Keratinocyte (primary cell): ENCODE results near the gene NUBP2. TPM values are rescaled to one million over a fixed set of nuclear protein-coding genes. Genes with fewer than 3 reads are reported as not detected.

Experiments
- DNase-seq: peaks from one replicate; pipeline ENCODE4 v3.0.0-alpha.2; 2011; ENCODE audit warnings: low read depth, missing footprints, low spot score
- FAIRE-seq: peaks from 2 replicates; lab custom pipeline; 2011; peaks lifted over from hg19 to GRCh38; lab: Jason Lieb, UNC
- H2AFZ ChIP-seq: 2 replicates; pipeline ENCODE4 v1.6.0; 2012; ENCODE audit warnings: low read length, control low read depth, inconsistent platforms; ENCODE audit not compliant: control insufficient read depth
- H3K27ac ChIP-seq: 2 replicates; pipeline ENCODE4 v1.5.1; 2011; ENCODE audit warnings: low read length; ENCODE audit not compliant: control insufficient read depth, insufficient read depth
- H3K27me3 ChIP-seq: 3 replicates; pipeline ENCODE4 v1.6.0; 2011; ENCODE audit warnings: low read length; ENCODE audit not compliant: control insufficient read depth, insufficient read depth; ENCODE audit errors: extremely low read depth
- H3K36me3 ChIP-seq, 2 experiments: 2 replicates in 1 of 2; 3 replicates in 1 of 2; pipeline ENCODE4 v1.5.1; 2011; ENCODE audit warnings: low read length in 2 of 2, mild to moderate bottlenecking in 1 of 2; ENCODE audit not compliant: control insufficient read depth in 2 of 2, insufficient read depth in 2 of 2; ENCODE audit errors: extremely low read depth in 1 of 2
- H3K4me1 ChIP-seq: 3 replicates; pipeline ENCODE4 v1.5.1; 2011; ENCODE audit warnings: low read length; ENCODE audit not compliant: control insufficient read depth, insufficient read depth; ENCODE audit errors: extremely low read depth
- H3K4me2 ChIP-seq: 3 replicates; pipeline ENCODE4 v1.6.0; 2011; ENCODE audit warnings: low read depth, low read length; ENCODE audit not compliant: control insufficient read depth, insufficient read depth; ENCODE audit errors: extremely low read depth
- H3K4me3 ChIP-seq, 3 experiments: fragments of 200-600 bp in 1 of 3; sonication (generic) in 1 of 3; 2 replicates in 2 of 3; 3 replicates in 1 of 3; pipeline ENCODE4 v1.5.1; 2011 to 2016; ENCODE audit warnings: low read length in 3 of 3, mild to moderate bottlenecking in 3 of 3, control low read depth in 2 of 3, inconsistent platforms in 1 of 3, low read depth in 1 of 3, mixed read lengths in 1 of 3, mixed run types in 1 of 3, moderate library complexity in 1 of 3; ENCODE audit not compliant: control insufficient read depth in 2 of 3, insufficient read depth in 2 of 3; ENCODE audit errors: extremely low read depth in 1 of 3
- H3K79me2 ChIP-seq: 2 replicates; pipeline ENCODE4 v1.6.0; 2012; ENCODE audit warnings: low read length; ENCODE audit not compliant: control insufficient read depth, insufficient read depth
- H3K9ac ChIP-seq: 3 replicates; pipeline ENCODE4 v1.6.0; 2011; ENCODE audit warnings: low read length; ENCODE audit not compliant: control insufficient read depth, insufficient read depth; ENCODE audit errors: extremely low read depth
- H3K9me1 ChIP-seq: 3 replicates; pipeline ENCODE4 v1.6.0; 2011; ENCODE audit warnings: low read length; ENCODE audit not compliant: control insufficient read depth, insufficient read depth; ENCODE audit errors: extremely low read depth
- H3K9me3 ChIP-seq: 2 replicates; pipeline ENCODE4 v1.5.1; 2012; ENCODE audit warnings: low read depth, low read length; ENCODE audit not compliant: control insufficient read depth
- H4K20me1 ChIP-seq: 3 replicates; pipeline ENCODE4 v1.6.0; 2011; ENCODE audit warnings: low read length; ENCODE audit not compliant: control insufficient read depth, insufficient read depth; ENCODE audit errors: extremely low read depth
- EZH2 ChIP-seq: IDR thresholded peaks from one replicate; pipeline ENCODE4 v1.6.1; 2012; ENCODE audit warnings: inconsistent platforms, mild to moderate bottlenecking, low read length, moderate library complexity
- dilution Hi-C: fragments of 300-500 bp; cut with MboI; formaldehyde crosslinking; loops from one replicate; pipeline ENCODE4 v1.7.0; 2020; ENCODE audit warnings: low sequenced_read_pairs; ENCODE audit not compliant: extremely low pct_ligation_motif_present
- polyA plus RNA-seq, 5 experiments: library from polyadenylated mRNA; depleted of rRNA in 3 of 5; stranded (reverse) in 3 of 5; stranded (forward) in 1 of 5; unstranded in 1 of 5; fragments of >200 nt; gene quantifications; 1 replicate in 1 of 5; 2 replicates in 3 of 5; 3 replicates in 1 of 5; pipeline versions ENCODE4 v1.2.1 to v1.2.3, GENCODE V29; 2011 to 2012; ENCODE audit warnings: missing spikeins in 2 of 5, low read depth in 1 of 5, low replicate concordance in 1 of 5
- TF ChIP-seq, protein P1 (sequence below), 3 experiments: IDR thresholded peaks in 1 of 3; conservative IDR thresholded peaks in 1 of 3; optimal IDR thresholded peaks in 1 of 3; 2 replicates in 2 of 3; 3 replicates in 1 of 3; pipeline versions ENCODE3 to v1.5.1; 2011; ENCODE audit warnings: low read length in 3 of 3, mild to moderate bottlenecking in 3 of 3, moderate library complexity in 2 of 3, control low read depth in 1 of 3, inconsistent platforms in 1 of 3; ENCODE audit not compliant: insufficient read depth in 2 of 3; ENCODE audit errors: extremely low read depth in 1 of 3

NUBP2 gene
- polyA plus RNA-seq, 1 donor (not counting 4 experiments of a cell fraction or from before 2014, with no cell fraction given), result 24.4 TPM

- DNase-seq (no peak), FAIRE-seq (no peak)
- Histone ChIP-seq H4K20me1 (peaks cover 2% of the 10 kb centered on the region), H3K4me3 (no peak overlapping the region), H3K4me1 (peaks cover 19% of the 10 kb centered on the region), H3K9ac (no peak overlapping the region), H3K79me2 (peaks cover 33% of the 10 kb centered on the region), H3K9me3 (no peaks in the 10 kb centered on the region), H3K4me2 (no peak overlapping the region), H2AFZ (no peak overlapping the region), H3K9me1 (peaks cover 2% of the 10 kb centered on the region), H3K36me3 (peaks cover 3 to 16% of the 10 kb centered on the region in 2 experiments), H3K27ac (no peak overlapping the region), H3K27me3 (no peaks in the 10 kb centered on the region)
- TF ChIP-seq EZH2, result no peak
- TF ChIP-seq, protein P1, sequence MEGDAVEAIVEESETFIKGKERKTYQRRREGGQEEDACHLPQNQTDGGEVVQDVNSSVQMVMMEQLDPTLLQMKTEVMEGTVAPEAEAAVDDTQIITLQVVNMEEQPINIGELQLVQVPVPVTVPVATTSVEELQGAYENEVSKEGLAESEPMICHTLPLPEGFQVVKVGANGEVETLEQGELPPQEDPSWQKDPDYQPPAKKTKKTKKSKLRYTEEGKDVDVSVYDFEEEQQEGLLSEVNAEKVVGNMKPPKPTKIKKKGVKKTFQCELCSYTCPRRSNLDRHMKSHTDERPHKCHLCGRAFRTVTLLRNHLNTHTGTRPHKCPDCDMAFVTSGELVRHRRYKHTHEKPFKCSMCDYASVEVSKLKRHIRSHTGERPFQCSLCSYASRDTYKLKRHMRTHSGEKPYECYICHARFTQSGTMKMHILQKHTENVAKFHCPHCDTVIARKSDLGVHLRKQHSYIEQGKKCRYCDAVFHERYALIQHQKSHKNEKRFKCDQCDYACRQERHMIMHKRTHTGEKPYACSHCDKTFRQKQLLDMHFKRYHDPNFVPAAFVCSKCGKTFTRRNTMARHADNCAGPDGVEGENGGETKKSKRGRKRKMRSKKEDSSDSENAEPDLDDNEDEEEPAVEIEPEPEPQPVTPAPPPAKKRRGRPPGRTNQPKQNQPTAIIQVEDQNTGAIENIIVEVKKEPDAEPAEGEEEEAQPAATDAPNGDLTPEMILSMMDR (optimal IDR thresholded peaks at IDR 0.05 in 1 of 3, IDR thresholded peaks at IDR 0.05 in 1 of 3, conservative IDR thresholded peaks at IDR 0.05 in 1 of 3; ENCODE audit: extremely low read depth in 1 of 3, insufficient read depth in 2 of 3, low read length in 3 of 3), result no peak
- dilution Hi-C loops, result no loop called here
Observed at GRCh38 chr16:1775846-1776671, 6.7 kb upstream of the NUBP2 start.

GRCh38 chr16:1776672-1776955 lies 6.1 kb upstream of the NUBP2 start:
- H3K79me2 ChIP-seq, result peaks cover 35% of the 10 kb centered on the region
- no peak for FAIRE-seq
- H4K20me1 ChIP-seq, result peaks cover 2% of the 10 kb centered on the region
- H3K4me3 ChIP-seq, result no peak overlapping the region
- no peak for DNase-seq
- no peak overlapping the region for H3K27ac ChIP-seq
- dilution Hi-C loops, result no loop called here
- TF ChIP-seq, protein P1 (optimal IDR thresholded peaks at IDR 0.05 in 1 of 3, IDR thresholded peaks at IDR 0.05 in 1 of 3, conservative IDR thresholded peaks at IDR 0.05 in 1 of 3; ENCODE audit: extremely low read depth in 1 of 3, insufficient read depth in 2 of 3, low read length in 3 of 3), result no peak
- no peak for TF ChIP-seq EZH2
- H3K36me3 ChIP-seq, result peaks cover 3 to 16% of the 10 kb centered on the region in 2 experiments
- no peaks in the 10 kb centered on the region for H3K27me3 ChIP-seq
- peaks cover 25% of the 10 kb centered on the region for H3K4me1 ChIP-seq
- H2AFZ ChIP-seq, result no peak overlapping the region
- H3K9ac ChIP-seq, result no peak overlapping the region
- no peak overlapping the region for H3K4me2 ChIP-seq
- H3K9me3 ChIP-seq, result no peaks in the 10 kb centered on the region
- peaks cover 4% of the 10 kb centered on the region for H3K9me1 ChIP-seq
